GM10248 (cell line): Measurements from ENCODE around the gene ENOX1.

Source experiments
- CTCF ChIA-PET: fragments of 300-600 bp; sonication (Branson Sonifier 250); formaldehyde crosslinking; extraction: SDS; loops from one replicate; lab custom pipeline; 2021; ENCODE audit warnings: antibody characterized with exemption; lab: Yijun Ruan, JAX
- POLR2A ChIA-PET: fragments of 350-650 bp; sonication (Branson Sonifier 250); formaldehyde crosslinking; extraction: SDS; loops from one replicate; lab custom pipeline; 2020; ENCODE audit warnings: antibody characterized with exemption; lab: Yijun Ruan, JAX
- DNase-seq: peaks from one replicate; pipeline ENCODE4 v3.0.0; 2012; ENCODE audit errors: extremely low spot score
- TF ChIP-seq, protein P1 (sequence below): IDR thresholded peaks from 2 replicates; pipeline ENCODE4 v1.5.1; 2012; ENCODE audit warnings: mild to moderate bottlenecking, low read depth; ENCODE audit errors: extremely low read depth, missing control alignments, control extremely low read depth

ENOX1 gene

GRCh38 chr13:43684963-43685725, 101.6 kb downstream of the ENOX1 start:
- DNase-seq: no peak
- CTCF ChIA-PET: interaction anchor here (0.7 to 1.2 kb wide), 3 partner anchors 8 to 12 kb away, joined by 3 read pairs; no protein-coding TSS in a partner anchor
- POLR2A ChIA-PET: no interaction called here
- TF ChIP-seq, protein P1, sequence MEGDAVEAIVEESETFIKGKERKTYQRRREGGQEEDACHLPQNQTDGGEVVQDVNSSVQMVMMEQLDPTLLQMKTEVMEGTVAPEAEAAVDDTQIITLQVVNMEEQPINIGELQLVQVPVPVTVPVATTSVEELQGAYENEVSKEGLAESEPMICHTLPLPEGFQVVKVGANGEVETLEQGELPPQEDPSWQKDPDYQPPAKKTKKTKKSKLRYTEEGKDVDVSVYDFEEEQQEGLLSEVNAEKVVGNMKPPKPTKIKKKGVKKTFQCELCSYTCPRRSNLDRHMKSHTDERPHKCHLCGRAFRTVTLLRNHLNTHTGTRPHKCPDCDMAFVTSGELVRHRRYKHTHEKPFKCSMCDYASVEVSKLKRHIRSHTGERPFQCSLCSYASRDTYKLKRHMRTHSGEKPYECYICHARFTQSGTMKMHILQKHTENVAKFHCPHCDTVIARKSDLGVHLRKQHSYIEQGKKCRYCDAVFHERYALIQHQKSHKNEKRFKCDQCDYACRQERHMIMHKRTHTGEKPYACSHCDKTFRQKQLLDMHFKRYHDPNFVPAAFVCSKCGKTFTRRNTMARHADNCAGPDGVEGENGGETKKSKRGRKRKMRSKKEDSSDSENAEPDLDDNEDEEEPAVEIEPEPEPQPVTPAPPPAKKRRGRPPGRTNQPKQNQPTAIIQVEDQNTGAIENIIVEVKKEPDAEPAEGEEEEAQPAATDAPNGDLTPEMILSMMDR: no peak

- TF ChIP-seq, protein P1: no peak
- POLR2A ChIA-PET: no interaction called here
- CTCF ChIA-PET: no interaction called here
- DNase-seq: no peak
Measured at GRCh38 chr13:43682701-43683100, 104.1 kb downstream of the ENOX1 start.

- TF ChIP-seq, protein P1: no peak
- POLR2A ChIA-PET: no interaction called here
- CTCF ChIA-PET: no interaction called here
- DNase-seq: peak; percentile 54
Measured at GRCh38 chr13:43676320-43676719, 110.5 kb downstream of the ENOX1 start.

GRCh38 chr13:43675577-43675976, 111.2 kb downstream of the ENOX1 start:
- DNase-seq: no peak
- POLR2A ChIA-PET: no interaction called here
- CTCF ChIA-PET: interaction anchor here (1.0 kb wide), 1 partner anchor 138 kb away, joined by 3 read pairs; no protein-coding TSS in a partner anchor
- TF ChIP-seq, protein P1: no peak

DNA sequence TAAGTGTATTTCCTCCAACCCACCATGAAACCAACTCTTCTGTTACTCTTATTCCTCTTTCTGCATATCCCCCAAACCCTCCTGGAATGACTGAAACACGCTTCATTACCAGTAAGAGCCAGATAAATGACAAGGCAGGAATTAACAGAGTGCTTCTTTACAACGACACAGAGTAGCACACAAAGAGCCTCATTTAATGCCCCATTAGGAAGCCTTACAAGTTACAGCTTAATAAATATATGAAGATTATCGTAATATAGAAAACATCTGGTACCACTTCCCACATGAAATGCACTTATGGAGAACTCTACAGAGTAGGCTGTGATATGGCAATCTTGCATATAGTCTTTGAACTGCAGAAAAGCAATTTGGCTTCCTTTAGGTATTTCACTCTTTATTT, 116.8 kb downstream of the ENOX1 start:
- ChIA-PET POLR2A (no interaction called here), CTCF (interaction anchor here (1.3 kb wide), 1 partner anchor 55 kb away, joined by 3 read pairs; no protein-coding TSS in a partner anchor)
- TF ChIP-seq, protein P1: no peak
- DNase-seq: no peak

DNA sequence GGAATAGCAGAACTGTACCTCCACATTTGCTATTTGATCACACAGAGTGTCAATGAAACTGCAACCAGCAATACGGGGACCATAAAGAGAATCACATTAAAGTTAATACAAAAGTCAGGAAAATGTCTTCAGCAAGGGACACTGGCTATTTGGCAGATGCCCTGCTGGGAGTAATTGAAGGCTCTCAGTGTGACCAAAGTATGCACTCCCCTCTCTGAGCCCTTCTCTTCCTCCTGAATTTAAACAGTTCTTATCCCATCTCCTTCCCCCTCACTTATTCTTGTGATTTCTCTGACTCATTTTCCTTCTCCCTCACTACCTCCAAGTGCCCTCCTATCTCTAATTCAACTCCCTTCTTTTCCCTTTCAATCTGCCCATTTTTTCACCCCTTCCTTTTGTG, 117.7 kb downstream of the ENOX1 start:
- POLR2A ChIA-PET: no interaction called here
- CTCF ChIA-PET: no interaction called here
- DNase-seq: no peak
- TF ChIP-seq, protein P1: no peak
